Prostate gland (tissue), 2 donors: ENCODE measurements around the gene BPIFB4. TPM values are rescaled to one million over a fixed set of nuclear protein-coding genes. Genes with fewer than 3 reads are reported as not detected.
A peak's percentile ranks its signal among the peaks of the same experiment; 100 is the strongest.
"Not testable (repeated sequence)": the region's sequence is repeated elsewhere in the genome, so short reads cannot be mapped to it uniquely, and the experiment has no call there.

Experiments
- DNase-seq: peaks from one replicate; pipeline ENCODE4 v3.0.0-alpha.2; 2019; ENCODE audit warnings: low spot score
- H3K27ac ChIP-seq, 2 donors: fragments of 200-600 bp; sonication (generic); 2 replicates each; pipeline ENCODE4 v1.5.1; 2017 to 2019
- H3K27me3 ChIP-seq: fragments of 200-600 bp; sonication (generic); replicated peaks from 2 replicates; pipeline ENCODE4 v1.5.1; 2019; ENCODE audit not compliant: insufficient read depth
- H3K36me3 ChIP-seq, 2 donors: fragments of 200-600 bp; sonication (generic); 1 replicate in 1 of 2; 2 replicates in 1 of 2; pipeline versions ENCODE4 v1.5.1 to v1.8.1; 2017 to 2019
- H3K4me1 ChIP-seq: fragments of 200-600 bp; sonication (generic); replicated peaks from 2 replicates; pipeline ENCODE4 v1.5.1; 2019
- H3K4me3 ChIP-seq, 2 donors: fragments of 200-600 bp; sonication (generic); 2 replicates each; pipeline ENCODE4 v1.5.1; 2017 to 2019
- H3K9me3 ChIP-seq: fragments of 200-600 bp; sonication (generic); 2 replicates; pipeline ENCODE4 v1.5.1; 2017
- POLR2A ChIP-seq: fragments of 450-650 bp; IDR thresholded peaks from one replicate; pipeline ENCODE4 v1.6.1; 2016; ENCODE audit warnings: antibody characterized with exemption, mild to moderate bottlenecking
- POLR2AphosphoS5 ChIP-seq: sonication (generic); formaldehyde crosslinking; IDR thresholded peaks from one replicate; pipeline ENCODE4 v1.6.1; 2017; ENCODE audit warnings: antibody characterized with exemption
- WGBS: methylation state at CpG from one replicate; pipeline ENCODE4 v1.1.5; 2018; 5-methylcytosine and 5-hydroxymethylcytosine counted together
- intact Hi-C: fragments of 100-400 bp; cut with DNase I; formaldehyde crosslinking; loops from one replicate; pipeline ENCODE4 v1.14.2; 2022
- total RNA-seq, 2 donors: library from RNA; depleted of rRNA; stranded (reverse); fragments of >200 nt; gene quantifications; one replicate each; pipeline ENCODE4 v1.1.0, GENCODE V29; 2016
- TF ChIP-seq, protein P1 (sequence below), 4 experiments: fragments of 200-600 bp in 2 of 4; fragments of 450-650 bp in 2 of 4; sonication (generic) in 2 of 4; IDR thresholded peaks; 1 replicate in 3 of 4; 2 replicates in 1 of 4; pipeline ENCODE4 v1.5.1; 2016 to 2019; ENCODE audit warnings: antibody characterized with exemption in 4 of 4, mild to moderate bottlenecking in 2 of 4, moderate library complexity in 2 of 4

BPIFB4 gene
- total RNA-seq, 2 donors from 2014 or later = 1.1 TPM; not detected in 1

DNA sequence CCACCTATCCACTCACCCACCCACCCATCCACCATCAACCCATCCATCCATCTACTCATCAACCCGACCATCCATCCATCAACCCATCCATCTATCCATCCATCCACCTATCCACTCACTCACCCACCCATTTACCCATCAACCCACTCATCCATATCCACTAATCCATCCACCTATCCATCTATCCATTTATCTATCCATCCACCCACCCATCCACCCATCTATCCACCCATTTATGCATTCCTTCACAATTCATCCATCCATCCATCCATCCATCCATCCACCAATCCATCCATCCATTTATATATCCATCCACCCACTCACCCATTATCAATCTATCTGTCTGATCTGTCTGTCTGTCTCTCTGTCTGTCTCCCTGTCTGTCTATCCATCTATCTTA is 14.1 kb downstream of the BPIFB4 start:
- no peak for DNase-seq
- H3K4me3 ChIP-seq = no peak overlapping the region
- intact Hi-C loops = loop anchor here (10.0 kb wide), 1 partner anchor 299 kb away; no protein-coding TSS in a partner anchor
- no peak for TF ChIP-seq POLR2A
- no peak for TF ChIP-seq POLR2AphosphoS5
- TF ChIP-seq, protein P1, sequence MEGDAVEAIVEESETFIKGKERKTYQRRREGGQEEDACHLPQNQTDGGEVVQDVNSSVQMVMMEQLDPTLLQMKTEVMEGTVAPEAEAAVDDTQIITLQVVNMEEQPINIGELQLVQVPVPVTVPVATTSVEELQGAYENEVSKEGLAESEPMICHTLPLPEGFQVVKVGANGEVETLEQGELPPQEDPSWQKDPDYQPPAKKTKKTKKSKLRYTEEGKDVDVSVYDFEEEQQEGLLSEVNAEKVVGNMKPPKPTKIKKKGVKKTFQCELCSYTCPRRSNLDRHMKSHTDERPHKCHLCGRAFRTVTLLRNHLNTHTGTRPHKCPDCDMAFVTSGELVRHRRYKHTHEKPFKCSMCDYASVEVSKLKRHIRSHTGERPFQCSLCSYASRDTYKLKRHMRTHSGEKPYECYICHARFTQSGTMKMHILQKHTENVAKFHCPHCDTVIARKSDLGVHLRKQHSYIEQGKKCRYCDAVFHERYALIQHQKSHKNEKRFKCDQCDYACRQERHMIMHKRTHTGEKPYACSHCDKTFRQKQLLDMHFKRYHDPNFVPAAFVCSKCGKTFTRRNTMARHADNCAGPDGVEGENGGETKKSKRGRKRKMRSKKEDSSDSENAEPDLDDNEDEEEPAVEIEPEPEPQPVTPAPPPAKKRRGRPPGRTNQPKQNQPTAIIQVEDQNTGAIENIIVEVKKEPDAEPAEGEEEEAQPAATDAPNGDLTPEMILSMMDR (IDR thresholded peaks at IDR 0.05) = no peak
- no peaks in the 10 kb centered on the region for H3K9me3 ChIP-seq
- H3K27me3 ChIP-seq = no peaks in the 10 kb centered on the region
- no peak overlapping the region for H3K27ac ChIP-seq
- WGBS = 56% methylated on average over 1 of the region's 1 CpG
- H3K36me3 ChIP-seq = no peaks in the 10 kb centered on the region
- H3K4me1 ChIP-seq = no peaks in the 10 kb centered on the region

- no peaks in the 10 kb centered on the region for H3K27me3 ChIP-seq
- H3K36me3 ChIP-seq = no peaks in the 10 kb centered on the region
- TF ChIP-seq, protein P1 (IDR thresholded peaks at IDR 0.05) = no peak
- TF ChIP-seq POLR2AphosphoS5 = no peak
- no peak overlapping the region for H3K4me3 ChIP-seq
- 91% methylated on average over 5 of the region's 5 CpGs for WGBS
- no peaks in the 10 kb centered on the region for H3K9me3 ChIP-seq
- DNase-seq = no peak
- intact Hi-C loops = loop anchor here (10.0 kb wide), 1 partner anchor 300 kb away; no protein-coding TSS in a partner anchor
- no peaks in the 10 kb centered on the region for H3K4me1 ChIP-seq
- no peak overlapping the region for H3K27ac ChIP-seq
Observed at GRCh38 chr20:33095249-33095648, 15.8 kb downstream of the BPIFB4 start.

GRCh38 chr20:33095902-33096584 is 16.6 kb downstream of the BPIFB4 start:
- WGBS = 36% methylated on average over 6 of the region's 6 CpGs
- DNase-seq = peak; percentile 23

DNA sequence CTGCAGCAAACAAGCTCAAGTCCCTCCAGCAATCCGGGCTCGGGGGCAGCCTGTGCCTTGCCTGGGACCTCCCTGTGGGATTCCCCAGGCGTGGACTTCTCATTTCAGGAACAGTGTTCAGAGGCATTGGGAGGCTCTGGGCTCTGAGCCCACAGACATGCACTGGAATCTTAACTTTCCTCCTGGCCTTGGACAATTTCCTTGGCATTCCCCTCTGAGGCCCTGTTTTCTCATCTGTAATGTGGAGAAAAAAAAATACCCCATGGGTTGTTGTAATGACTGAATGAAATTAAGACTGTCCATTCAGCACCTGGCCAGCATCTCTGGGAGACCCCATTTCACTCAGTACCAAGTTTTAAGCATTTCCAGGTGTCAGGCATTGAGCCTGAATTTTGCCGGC is 17.6 kb downstream of the BPIFB4 start:
- TF ChIP-seq POLR2AphosphoS5 (no peak), POLR2A (no peak)
- TF ChIP-seq, protein P1 (IDR thresholded peaks at IDR 0.05) = no peak
- intact Hi-C loops = loop anchor here (10.0 kb wide), 1 partner anchor 302 kb away; no protein-coding TSS in a partner anchor
- Histone ChIP-seq H3K9me3 (no peaks in the 10 kb centered on the region), H3K4me3 (no peak overlapping the region), H3K36me3 (no peaks in the 10 kb centered on the region), H3K27ac (no peak overlapping the region), H3K27me3 (no peaks in the 10 kb centered on the region), H3K4me1 (no peaks in the 10 kb centered on the region)
- no peak for DNase-seq
- 44% methylated on average over 4 of the region's 4 CpGs for WGBS

More at GRCh38 chr20:33095902-33096584, 16.6 kb downstream of the BPIFB4 start:
- not testable (repeated sequence) for H3K4me1 ChIP-seq, H3K27me3 ChIP-seq, H3K4me3 ChIP-seq, H3K9me3 ChIP-seq, H3K27ac ChIP-seq, H3K36me3 ChIP-seq
- TF ChIP-seq, protein P1 (IDR thresholded peaks at IDR 0.05) = peak in 3 of 4 experiments; percentile 59 to 74 (median 65)
- intact Hi-C loops = loop anchor here (10.0 kb wide), 1 partner anchor 301 kb away; no protein-coding TSS in a partner anchor
